Panc1 (cell line): Measurements from ENCODE around the gene ATP13A1. TPM values are rescaled to one million over a fixed set of nuclear protein-coding genes. Genes with fewer than 3 reads are reported as not detected.

Experiments used
- ATAC-seq: fragments of 200-7000 bp; cut with Tn5 transposase; 2 replicates; pipeline ENCODE4 v1.9.1; 2020; ENCODE audit warnings: mild to moderate bottlenecking, moderate library complexity
- BruUV-seq: library from RNA; stranded (reverse); fragments of 400-500 nt; replicated peaks from 2 replicates; lab custom pipeline; 2021; lab: Mats Ljungman, UMichigan
- CTCF ChIA-PET: fragments of 300-600 bp; sonication (Branson Sonifier 250); formaldehyde crosslinking; loops from one replicate; lab custom pipeline; 2022; ENCODE audit warnings: antibody characterized with exemption; lab: Charles Lee
- POLR2A ChIA-PET: fragments of 300-600 bp; sonication (Branson Sonifier 250); formaldehyde crosslinking; loops from one replicate; lab custom pipeline; 2022; ENCODE audit warnings: antibody characterized with exemption; lab: Charles Lee
- DNase-seq: peaks from one replicate; pipeline ENCODE4 v3.0.0-alpha.2; 2010; ENCODE audit warnings: low read depth, low spot score
- H3K27ac ChIP-seq: 2 replicates; pipeline ENCODE4 v1.5.1; 2011; ENCODE audit warnings: mild to moderate bottlenecking, low read length, inconsistent platforms
- H3K27me3 ChIP-seq: fragments of 200-500 bp; sonication (Bioruptor generic); 2 replicates; pipeline ENCODE4 v1.6.0; 2014; ENCODE audit warnings: low read length, inconsistent platforms; ENCODE audit not compliant: control insufficient read depth, insufficient read depth
- H3K36me3 ChIP-seq: fragments of 200-500 bp; sonication (Bioruptor generic); 2 replicates; pipeline ENCODE4 v1.5.1; 2014; ENCODE audit warnings: inconsistent platforms, mild to moderate bottlenecking, low read length, moderate library complexity; ENCODE audit not compliant: control insufficient read depth, insufficient read depth
- H3K4me1 ChIP-seq: 2 replicates; pipeline ENCODE4 v1.5.1; 2011; ENCODE audit warnings: inconsistent platforms, mild to moderate bottlenecking, low read length, moderate library complexity; ENCODE audit not compliant: control insufficient read depth, insufficient read depth
- H3K4me3 ChIP-seq, 2 experiments: 2 replicates each; pipeline ENCODE4 v1.5.1; 2011 to 2012; ENCODE audit warnings: low read depth in 2 of 2, low read length in 2 of 2, mild to moderate bottlenecking in 2 of 2, inconsistent platforms in 1 of 2, moderate library complexity in 1 of 2
- H3K9me3 ChIP-seq: fragments of 200-500 bp; sonication (Bioruptor generic); 2 replicates; pipeline ENCODE4 v1.5.1; 2014; ENCODE audit warnings: low read depth, mild to moderate bottlenecking, inconsistent platforms, low read length, moderate library complexity; ENCODE audit not compliant: control insufficient read depth, insufficient read depth
- CTCF ChIP-seq: fragments of 450-650 bp; IDR thresholded peaks from 2 replicates; pipeline ENCODE4 v1.5.1; 2017; ENCODE audit warnings: mild to moderate bottlenecking
- POLR2AphosphoS5 ChIP-seq: IDR thresholded peaks from 2 replicates; pipeline ENCODE4 v1.6.1; 2012; ENCODE audit warnings: mild to moderate bottlenecking, low read depth, low read length, moderate library complexity
- REST ChIP-seq, 2 experiments: IDR thresholded peaks; 2 replicates each; pipeline ENCODE4 v1.6.1; 2011 to 2012; ENCODE audit warnings: low read depth in 2 of 2, control low read depth in 1 of 2, low read length in 1 of 2, mild to moderate bottlenecking in 1 of 2, moderate library complexity in 1 of 2; ENCODE audit not compliant: insufficient read depth in 1 of 2
- SIN3A ChIP-seq: IDR thresholded peaks from 2 replicates; pipeline ENCODE4 v1.6.1; 2012; ENCODE audit warnings: low read depth, mild to moderate bottlenecking, low read length, moderate library complexity, borderline replicate concordance; ENCODE audit not compliant: insufficient read depth
- TCF7L2 ChIP-seq: IDR thresholded peaks from 2 replicates; pipeline ENCODE4 v1.6.1; 2011; ENCODE audit warnings: mild to moderate bottlenecking, low read depth, low read length, inconsistent platforms
- in situ Hi-C: cut with HindIII; loops from 2 replicates; pipeline ENCODE4 v1.10.0; 2016; ENCODE audit warnings: low sequenced_read_pairs, low pct_unique_long_range_greater_than_20kb
- intact Hi-C: fragments of 100-400 bp; cut with micrococcal nuclease; formaldehyde crosslinking; loops from one replicate; pipeline ENCODE4 v1.10.0; 2022; ENCODE audit not compliant: unreplicated experiment
- total RNA-seq: library from RNA; stranded (reverse); gene quantifications from one replicate; pipeline ENCODE4 v1.2.1, GENCODE V29; 2021; ENCODE audit not compliant: unreplicated experiment

The ATP13A1 gene
- total RNA-seq, 1 experiment from 2014 or later: 62.3 TPM

- H3K27me3 ChIP-seq: no peaks in the 10 kb centered on the region
- no peaks in the 10 kb centered on the region; the same call in 1 of the 2 replicates for H3K36me3 ChIP-seq
- no TSS peak for BruUV-seq
- no peak overlapping the region for H3K27ac ChIP-seq
- in situ Hi-C loops: no loop called here
- ATAC-seq (no peak), DNase-seq (no peak)
- no peak overlapping the region for H3K4me3 ChIP-seq
- TF ChIP-seq TCF7L2 (no peak), POLR2AphosphoS5 (no peak), REST (IDR thresholded peaks at IDR 0.05; ENCODE audit: insufficient read depth in 1 of 2, low read depth in 2 of 2, low read length in 1 of 2) (no peak), SIN3A (no peak), CTCF (no peak)
- H3K4me1 ChIP-seq: no peaks in the 10 kb centered on the region
- H3K9me3 ChIP-seq: no peaks in the 10 kb centered on the region
- ChIA-PET POLR2A (no interaction called here), CTCF (no interaction called here)
- intact Hi-C loops: no loop called here
Measured at GRCh38 chr19:19650331-19650730, 13.1 kb downstream of the ATP13A1 start.

GRCh38 chr19:19649580-19649995 is 13.9 kb downstream of the ATP13A1 start:
- in situ Hi-C loops: no loop called here

More at GRCh38 chr19:19649580-19649995, 13.9 kb downstream of the ATP13A1 start:
- Histone ChIP-seq H3K9me3 (no peaks in the 10 kb centered on the region), H3K27ac (no peak overlapping the region), H3K4me3 (no peak overlapping the region), H3K4me1 (no peaks in the 10 kb centered on the region), H3K27me3 (no peaks in the 10 kb centered on the region), H3K36me3 (no peaks in the 10 kb centered on the region; the same call in 1 of the 2 replicates)
- CTCF ChIA-PET: no interaction called here
- no TSS peak for BruUV-seq
- DNase-seq: no peak
- no peak for ATAC-seq
- TF ChIP-seq CTCF (no peak), SIN3A (no peak)
- intact Hi-C loops: loop anchor here (10.0 kb wide), 1 partner anchor 115 kb away; the partner anchor contains the start of gene CILP2
- POLR2A ChIA-PET: no interaction called here
